ENCODE results near the gene OR9Q1.

GRCh38 chr11:58039589-58039988, 15.9 kb downstream of the OR9Q1 start:
- no peak for TF ChIP-seq MAX (IDR thresholded peaks at IDR 0.05; ENCODE audit: low read depth, low read length)
- no peak for TF ChIP-seq POLR2A (IDR thresholded peaks at IDR 0.05; ENCODE audit: extremely low read depth, insufficient read length)
- TF ChIP-seq CTCF (IDR thresholded peaks at IDR 0.05; ENCODE audit: low read depth, low read length), result no peak
- no peak for TF ChIP-seq MYC (IDR thresholded peaks at IDR 0.05; ENCODE audit: low read depth, low read length)

All from NB4 (cell line).